ENCODE measurements around the gene CD82.
"Not testable (repeated sequence)": the region's sequence is repeated elsewhere in the genome, so short reads cannot be mapped to it uniquely, and the experiment has no call there.

CD82 gene

DNA sequence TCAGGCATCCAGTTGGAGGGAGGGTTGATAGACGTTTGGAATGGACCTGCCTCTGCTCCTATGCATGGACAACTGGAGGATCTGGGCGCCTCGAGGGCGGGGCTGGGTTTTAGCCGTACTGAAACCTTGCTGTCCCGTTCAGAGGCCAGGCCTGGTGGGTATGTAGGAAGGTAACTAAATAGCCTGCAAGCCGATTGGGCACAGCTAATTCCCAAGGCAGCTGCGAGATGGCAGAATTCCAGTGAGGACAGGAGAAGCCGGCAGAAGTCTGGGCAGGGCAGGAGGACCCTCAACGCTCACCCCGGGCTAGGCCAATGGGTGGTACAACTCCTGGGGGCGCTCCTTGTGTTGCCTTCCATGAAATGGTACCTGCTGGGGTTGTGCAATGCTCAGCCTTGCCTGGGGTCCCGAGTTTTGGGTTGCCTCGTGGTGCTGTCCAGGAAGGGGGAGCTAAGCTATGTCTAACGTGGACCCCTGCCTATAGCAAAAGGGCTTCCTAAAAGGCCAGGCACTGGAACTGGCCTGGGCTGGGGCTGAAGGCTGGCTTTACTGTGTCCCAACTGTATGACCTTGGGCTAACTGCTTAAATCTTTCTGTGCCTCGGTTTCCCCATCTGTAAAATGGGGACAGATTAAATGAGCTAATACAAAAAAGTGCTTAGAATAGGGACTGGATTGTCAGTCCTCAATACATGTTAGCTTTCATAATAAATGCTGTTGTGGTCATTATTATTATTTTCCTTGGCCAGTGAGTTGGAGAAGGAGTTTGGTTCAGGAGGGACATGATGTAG is 30.1 kb upstream of the CD82 start:
- no peak for DNase-seq

DNA sequence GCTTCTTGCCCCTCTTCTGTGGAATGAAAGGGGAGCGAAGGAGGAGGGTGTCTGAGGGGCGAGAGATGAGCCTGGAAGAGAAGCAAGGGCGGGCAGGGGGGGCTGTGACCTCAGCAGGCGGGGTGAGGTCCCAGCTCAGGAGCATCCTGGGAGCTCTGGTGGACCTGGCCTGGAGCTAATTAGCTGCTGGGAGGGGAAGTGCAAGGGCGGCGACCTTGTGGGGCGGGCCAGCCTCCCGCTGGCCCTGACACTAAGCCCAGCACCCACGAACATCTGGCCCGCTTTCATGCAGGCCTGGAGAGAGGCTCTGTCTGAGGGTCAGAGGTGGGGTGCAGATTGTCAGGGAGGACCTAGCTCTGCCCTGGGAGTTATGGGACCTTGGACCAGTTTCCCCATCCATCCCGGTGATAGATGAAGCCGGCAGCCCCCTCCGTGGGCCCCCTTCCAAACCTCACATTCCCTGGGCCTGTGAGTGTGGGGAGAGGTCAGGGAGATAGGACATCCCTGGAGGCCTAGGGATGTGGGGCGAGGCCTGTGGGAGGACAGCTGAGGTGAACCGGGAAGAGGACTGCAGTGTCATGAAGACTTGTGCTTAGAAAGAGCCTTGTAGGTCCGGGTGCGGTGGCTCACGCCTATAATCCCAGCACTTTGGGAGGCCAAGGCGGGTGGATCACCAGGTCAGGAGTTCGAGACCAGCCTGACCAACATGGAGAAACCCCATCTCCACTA is 28.5 kb upstream of the CD82 start:
- DNase-seq, result no peak

DNA sequence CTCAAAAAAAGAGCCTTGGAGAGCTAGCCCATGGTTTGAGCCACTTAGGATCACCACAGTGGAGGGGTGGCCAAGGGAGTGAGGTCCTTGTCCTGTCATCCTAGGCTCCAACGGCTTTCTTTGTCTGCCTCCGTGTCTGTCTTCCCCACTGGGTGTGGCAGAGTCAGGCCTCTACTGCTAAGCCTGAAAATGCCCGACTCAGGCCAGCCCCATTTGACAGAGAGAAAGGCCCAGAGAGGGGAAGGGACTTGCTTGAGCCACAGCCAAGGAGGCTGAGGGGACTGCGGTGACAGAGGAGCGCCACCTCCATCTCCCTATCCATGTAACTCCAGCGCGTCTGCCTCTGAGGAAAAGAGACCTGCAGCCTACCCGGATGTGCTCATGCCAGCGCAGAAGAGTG is 27.8 kb upstream of the CD82 start:
- no peak for DNase-seq

DNA sequence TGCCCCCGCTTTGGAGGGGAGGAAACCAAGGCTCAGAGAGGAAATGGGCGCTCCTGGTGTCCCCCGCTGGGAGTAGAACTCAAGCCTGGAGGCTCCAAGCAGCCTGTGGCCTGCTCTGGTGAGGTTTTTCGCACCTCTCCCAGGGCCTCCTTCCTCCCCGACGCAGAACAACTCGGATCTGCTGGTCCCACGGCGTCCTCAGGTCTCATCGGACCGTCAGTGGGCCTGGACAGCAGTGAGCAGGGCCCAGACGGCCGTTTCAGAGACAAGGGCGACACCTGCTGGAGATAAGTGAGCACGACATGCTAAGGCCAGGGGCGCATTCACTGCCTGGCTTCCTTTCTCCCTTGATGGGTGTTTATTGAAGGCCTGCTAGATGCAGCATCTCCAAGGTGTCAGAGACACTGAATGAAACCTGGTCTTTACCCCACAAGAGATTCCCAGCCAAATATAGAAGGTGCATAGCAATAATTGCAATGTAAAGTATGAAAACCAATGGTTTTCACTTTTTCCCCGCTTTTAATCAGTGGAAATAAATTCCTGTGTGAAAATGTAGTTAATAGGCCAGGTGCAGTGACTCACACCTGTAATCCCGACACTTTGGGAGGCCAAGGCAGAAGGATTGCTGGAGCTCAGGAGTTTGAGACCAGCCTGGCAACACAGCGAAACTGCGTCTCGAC is 26.9 kb upstream of the CD82 start:
- peak; percentile 7 for DNase-seq

DNA sequence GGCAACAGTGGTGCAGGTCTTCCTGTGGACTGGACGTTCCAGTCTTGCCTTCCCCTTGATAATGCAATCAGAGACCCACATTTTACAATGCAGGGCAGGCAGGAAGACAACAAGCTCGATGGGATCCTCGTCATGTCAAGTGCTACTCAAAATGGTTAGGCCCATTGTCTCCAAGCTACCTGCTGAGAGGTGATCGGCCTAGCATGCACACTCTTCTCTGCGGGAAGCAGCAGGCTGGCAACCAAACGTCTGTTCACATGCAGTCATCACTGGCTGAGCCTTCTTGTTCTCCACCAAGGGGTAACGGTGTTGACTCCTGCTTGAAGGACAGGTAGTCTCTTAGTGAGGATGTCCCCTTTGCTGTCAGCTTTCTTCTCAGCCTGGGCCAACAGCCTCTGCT is 25.5 kb upstream of the CD82 start:
- DNase-seq, result no peak

DNA sequence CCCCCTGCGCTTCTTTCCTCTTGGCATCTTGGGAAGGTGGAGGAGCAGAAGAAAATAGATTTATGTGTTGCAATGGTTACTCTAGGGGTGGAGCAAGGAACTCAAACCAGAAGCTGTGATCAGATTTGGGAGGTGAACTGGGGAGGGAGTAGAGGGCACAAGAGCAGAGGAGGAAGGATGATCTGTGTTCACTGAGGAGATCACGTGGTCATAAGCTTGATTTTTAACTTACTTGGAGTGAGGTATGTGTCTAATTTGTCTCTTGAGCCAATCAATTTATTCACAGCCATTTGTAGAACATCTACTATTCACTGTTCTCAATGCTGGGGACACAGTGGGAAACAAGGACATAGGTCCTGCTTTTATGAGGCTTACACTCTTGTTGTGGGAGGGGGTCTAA is 24.8 kb upstream of the CD82 start:
- no peak for DNase-seq

DNA sequence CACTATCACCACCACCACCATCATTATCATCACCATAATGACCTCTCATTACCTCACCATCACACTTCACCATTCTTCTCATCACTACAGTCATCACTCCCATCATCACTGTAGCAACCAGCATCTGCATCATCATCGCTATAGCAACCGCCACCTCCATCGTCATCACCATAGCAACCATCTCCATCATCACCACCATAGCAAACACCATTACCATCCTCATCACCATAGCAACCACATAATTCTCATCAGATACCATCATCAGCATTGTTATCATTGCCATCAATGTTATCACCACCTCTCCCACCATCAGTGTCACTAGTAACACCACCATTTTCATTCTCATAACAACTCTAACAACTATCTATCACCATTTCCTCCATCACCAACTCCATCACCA is 23.1 kb upstream of the CD82 start:
- DNase-seq, result no peak

DNA sequence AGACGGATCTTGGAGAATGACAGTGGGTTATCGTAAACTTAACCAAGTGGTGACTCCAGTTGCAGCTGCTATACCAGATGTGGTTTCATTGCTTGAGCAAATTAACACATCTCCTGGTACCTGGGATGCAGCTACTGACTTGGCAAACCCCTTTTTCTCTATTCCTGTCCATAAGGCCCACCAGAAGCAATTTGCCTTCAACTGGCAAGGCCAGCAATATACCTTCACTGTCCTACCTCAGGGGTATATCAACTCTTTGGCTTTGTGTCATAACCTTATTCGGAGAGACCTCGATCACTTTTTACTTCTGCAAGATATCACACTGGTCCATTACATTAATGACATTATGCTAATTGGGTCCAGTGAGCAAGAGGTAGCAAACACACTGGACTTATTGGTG is 18.5 kb upstream of the CD82 start:
- DNase-seq, result not testable (repeated sequence)

DNA sequence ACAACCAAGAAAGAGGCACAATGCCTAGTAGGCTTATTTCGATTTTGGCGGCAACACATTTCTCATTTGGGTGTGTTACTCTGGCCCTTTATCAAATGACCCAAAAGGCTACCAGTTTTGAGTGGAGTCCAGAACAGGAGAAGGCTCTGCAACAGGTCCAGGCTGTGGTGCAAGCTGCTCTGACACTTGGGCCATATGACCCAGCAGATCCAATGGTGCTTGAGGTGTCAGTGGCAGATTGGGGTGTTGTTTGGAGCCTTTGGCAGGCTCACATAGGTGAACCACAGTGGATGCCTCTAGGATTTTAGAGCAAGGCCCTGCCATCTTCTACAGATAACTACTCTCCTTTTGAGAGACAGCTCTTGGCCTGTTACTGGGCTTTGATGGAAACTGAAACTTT is 17.9 kb upstream of the CD82 start:
- DNase-seq, result not testable (repeated sequence)

DNA sequence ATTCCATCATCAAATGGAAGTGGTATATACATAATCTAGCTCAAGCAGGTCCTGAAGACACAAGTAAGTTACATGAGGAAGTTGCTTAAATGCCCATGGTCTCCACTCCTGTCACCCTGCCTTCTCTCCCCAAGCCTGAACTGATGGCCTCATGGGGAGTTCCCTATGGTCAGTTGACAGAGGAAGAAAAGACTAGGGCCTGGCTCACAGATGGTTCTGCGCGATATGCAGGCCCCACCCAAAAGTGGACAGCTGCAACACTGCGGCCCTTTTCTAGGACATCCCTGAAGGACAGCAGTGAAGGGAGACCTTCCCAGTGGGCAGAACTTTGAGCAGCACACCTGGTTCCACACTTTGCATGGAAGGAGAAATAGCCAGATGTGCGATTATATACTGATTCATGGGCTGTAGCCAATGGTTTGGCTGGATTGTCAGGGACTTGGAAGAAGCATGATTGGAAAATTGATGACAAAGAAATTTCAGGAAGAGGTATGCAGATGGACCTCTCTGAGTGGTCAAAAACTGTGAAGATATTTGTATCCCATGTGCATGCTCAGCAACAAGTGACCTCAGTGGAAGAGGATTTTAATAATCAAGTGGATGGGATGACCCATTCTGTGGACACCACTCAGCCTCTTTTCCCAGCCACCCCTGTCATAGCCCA is 17.3 kb upstream of the CD82 start:
- DNase-seq, result no peak

DNA sequence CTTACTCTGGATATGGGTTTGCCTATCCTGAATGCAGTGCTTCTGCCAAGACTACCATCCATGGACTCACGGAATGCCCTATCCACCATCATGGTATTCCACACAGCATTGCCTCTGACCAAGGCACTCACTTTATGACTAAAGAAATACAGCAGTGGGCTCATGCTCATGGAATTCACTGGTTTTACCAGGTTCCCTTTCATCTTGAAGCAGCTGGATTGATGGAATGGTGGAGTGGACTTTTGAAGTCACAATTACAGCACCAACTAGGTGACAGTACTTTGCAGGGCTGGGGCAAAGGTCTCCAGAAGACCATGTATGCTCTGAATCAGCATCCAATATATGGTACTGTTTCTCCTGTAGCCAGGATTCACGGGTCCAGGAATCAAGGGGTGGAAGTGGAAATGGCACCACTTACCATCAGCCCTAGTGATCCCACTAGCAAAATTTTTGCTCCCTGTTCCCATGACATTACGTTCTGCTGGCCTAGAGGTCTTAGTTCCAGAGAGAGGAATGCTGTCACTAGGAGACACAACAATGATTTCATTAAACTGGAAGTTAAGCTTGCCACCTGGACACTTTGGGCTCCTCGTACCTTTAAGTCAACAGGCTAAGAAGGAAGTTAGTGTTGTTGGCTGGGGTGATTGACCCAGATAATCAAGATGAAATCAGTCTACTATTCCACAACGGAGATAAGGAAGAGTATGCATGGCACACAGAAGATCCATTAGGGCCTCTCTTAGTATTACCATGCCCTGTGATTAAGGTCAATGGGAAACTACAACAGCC is 16.3 kb upstream of the CD82 start:
- not testable (repeated sequence) for DNase-seq

DNA sequence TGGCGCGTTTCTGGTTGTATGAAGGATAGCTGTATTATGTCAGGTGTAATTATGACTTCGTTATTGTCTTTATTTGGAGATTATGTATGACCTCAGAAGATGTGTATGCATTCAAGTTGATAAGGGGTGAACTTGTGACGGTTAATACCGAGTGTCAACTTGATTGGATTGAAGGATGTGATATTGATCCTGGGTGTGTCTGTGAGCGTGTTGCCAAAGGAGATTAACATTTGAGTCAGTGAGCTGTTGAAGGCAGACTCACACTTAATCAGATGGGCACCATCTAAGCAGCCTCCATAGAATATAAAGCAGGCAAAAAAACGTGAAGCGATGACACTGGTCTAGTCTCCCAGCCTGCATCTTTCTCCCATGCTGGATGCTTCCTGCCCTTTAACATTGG is 15.3 kb upstream of the CD82 start:
- no peak for DNase-seq

DNA sequence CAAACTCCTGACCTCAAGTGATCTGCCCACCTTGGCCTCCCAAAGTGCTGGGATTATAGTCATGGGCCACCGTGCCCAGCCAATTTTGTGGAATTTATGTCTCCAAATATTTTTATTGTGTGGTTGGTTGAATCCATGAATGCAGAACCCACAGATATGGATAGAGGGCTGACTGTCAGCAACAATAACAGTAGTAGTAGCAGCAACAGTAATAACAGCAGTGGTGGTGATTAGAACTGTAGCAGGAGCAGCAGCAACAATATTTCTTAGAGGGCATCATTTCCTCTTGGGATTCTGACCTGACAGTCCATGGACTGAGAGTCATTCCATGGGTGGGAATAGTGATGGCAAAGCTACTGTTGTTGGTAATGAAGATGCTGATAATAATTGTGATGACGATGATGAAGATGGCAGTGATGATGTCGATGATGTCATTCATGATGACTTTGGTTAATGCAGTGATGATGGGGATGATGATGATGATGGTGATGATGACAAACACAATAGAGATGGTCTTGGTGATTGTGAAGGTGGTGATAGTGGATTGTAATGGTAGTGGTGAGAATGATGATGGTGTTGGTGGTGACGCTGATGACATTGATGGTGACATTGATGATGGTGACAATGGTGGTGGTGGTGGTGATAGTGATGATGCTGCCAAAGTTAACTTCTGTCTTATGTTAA is 13.9 kb upstream of the CD82 start:
- DNase-seq, result no peak

DNA sequence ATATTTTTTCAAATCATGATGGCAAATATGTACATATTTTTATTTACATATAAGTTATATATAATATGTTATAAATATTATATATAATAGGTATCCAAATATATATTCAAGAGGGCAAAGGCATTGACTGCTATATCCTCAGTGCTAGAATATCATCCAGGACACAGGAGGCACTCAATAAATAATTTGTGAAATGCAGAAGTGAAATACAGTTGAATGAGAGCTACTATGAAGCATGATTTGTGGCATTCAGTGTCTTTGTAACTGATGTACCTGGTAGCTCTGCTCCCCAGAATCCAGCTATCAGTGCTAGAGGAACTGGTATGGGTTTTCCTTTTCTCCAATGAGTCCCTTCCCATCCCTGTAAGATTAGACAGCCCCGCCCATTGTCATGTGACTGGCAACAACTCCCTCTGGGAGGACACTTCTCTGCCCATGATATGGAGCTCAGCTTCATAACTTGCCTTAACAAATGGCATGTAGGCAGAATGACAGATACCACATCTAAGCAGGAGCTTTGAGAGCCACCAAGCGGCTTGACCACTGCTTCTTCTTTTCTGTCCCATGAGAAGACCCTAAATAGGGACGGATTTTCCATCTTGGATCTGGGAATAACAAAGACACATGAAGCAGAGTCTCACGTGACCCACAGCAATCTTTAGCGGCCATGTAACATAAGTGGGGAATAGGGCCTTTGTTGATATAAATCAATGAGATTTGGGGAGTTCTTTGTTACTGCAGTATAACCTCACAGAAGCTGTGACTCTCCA is 10.2 kb upstream of the CD82 start:
- DNase-seq, result no peak

DNA sequence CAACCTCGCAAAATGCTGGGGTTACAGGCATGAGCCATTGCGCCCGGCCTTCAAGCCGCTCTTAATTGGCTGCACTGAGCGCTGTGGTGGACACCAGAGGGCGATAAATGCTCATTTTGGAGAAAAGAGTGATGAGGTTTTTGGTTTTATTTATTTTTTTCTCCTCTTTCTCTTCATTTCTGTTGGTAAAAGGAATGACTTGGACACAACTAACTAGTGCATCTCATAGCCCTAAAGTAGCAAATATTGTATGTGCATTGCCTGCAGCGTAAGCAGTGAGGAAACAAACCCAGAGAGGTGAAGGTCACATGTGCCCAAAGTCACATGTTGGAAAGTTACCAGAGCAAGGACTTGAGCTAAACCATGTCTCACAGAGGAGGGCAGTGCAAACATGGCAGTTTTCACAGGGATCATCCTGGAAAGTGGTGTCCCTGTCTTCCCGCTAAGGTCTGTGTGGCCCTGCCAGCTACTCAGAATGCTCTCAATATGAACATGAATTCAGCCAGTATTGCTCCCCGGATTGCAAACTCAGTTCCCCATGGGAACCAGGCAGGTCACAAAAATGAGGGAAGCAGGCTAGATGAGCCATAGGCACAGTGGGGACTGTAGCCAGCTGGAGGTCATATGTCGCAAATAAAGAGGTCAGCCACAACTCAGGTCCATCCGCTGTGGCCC is 8.6 kb upstream of the CD82 start:
- DNase-seq, result no peak

DNA sequence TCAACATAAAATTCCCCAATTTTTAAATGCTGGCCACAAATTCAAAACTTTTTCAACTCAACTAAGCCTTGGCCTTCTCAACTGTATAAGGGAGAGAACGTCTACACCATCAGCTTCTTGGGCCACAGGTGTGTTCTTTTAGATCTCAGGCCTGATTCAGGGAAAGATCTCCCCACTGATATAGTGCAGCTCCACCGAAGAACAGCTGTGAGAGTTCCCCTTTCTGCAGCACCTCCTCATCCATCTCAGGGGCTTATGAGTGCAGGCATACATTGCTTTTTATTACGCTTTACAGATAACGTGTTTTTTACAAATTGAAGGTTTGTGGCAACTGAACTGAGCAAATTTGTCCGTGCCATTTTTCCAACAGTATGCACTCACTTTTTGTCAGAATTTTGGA is 8.0 kb upstream of the CD82 start:
- no peak for DNase-seq

DNA sequence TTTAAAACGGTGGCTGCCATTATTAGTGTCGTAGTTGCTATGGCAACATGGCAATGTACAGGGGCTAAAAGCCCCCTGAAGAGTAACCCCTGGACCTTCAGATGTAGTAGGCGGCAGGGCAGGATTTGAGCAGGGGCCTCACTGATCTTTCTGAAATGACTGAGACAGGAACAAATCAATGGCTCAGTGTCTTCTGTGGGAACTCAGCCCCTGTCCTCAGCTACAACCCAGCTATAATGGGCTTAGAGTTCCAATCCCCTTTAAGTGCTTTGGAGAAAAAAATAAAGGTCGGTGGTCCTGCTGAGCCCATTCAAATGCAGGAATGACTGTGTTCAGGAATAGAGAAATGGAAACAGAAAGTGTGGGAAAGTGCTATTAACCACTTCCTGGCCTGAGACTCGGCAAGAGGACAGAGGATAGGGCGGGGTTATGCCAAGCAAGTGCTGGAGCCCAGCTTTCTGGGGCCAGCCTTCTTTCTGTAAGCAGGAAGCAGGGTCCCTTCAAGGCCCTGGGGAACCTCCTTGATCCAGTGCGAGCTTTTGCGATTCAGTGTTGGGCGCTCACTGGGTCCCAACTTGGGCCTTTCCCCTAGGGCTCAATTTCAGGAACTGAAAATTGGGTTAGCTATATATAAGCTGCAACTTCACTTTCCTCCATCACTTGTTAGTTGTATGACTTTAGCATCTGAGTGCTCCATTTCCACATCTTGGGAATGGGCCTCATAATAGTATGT is 6.1 kb upstream of the CD82 start:
- no peak for DNase-seq

DNA sequence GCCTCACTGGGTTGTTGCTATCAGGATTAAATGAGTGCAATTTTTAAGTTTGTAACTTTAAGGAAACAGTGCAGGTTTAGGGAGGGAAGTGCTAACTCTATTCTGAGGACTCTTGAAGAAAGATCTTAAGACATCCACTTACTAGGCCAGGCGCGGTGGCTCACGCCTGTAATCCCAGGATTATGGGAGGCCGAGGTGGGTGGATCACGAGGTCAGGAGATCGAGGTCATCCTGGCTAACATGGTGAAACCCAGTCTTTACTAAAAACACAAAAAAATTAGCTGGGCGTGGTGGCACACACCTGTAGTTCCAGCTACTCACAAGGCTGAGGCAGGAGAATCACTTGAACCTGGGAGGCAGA is 5.5 kb upstream of the CD82 start:
- DNase-seq, result not testable (repeated sequence)

DNA sequence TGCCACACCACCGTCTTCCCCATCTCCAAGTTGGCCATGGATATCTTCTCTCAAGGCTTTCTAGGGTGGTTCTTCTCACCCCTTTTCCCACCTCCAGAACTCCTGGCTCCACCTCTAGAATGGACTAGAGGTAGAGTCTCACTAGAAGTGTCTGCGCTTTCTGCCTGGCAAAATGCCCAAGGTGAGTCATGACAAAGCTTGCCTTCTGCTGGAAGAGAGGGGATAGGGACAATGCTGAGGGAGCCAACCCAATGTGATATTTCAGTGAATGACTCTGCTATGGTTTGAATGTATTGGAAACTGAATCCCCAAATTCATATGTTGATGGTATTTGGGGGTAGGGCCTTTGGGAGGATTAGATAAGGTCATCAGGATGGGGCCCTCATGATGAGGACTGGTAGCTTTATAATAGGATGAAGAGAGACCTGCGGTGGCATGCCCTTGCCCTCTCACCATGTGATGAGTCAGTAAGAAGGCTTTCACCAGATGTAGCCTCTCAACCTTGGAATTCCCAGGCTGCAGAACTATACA is 4.1 kb upstream of the CD82 start:
- no peak for DNase-seq
